Measurements from ENCODE around the gene TRMT1L.

DNA sequence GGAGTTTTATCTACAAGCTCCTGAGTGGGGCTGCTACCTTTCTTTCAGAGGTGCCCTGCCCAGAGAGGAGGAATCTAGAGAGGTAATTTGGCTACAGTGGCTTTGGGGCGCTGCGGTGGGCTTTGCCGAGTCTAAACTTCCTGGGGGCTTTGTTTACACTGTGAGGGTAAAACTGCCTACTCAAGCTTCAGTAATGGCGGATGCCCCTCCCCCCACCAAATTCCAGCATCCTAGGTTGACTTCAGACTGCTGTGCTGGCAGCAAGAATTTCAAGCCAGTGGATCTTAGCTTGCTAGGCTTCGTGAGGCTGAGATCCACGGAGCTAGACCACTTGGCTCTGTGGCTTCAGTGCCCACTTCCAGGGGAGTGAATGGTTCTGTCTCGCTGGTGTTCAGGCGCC, 44.1 kb upstream of the TRMT1L start:
- TF ChIP-seq, protein P1, sequence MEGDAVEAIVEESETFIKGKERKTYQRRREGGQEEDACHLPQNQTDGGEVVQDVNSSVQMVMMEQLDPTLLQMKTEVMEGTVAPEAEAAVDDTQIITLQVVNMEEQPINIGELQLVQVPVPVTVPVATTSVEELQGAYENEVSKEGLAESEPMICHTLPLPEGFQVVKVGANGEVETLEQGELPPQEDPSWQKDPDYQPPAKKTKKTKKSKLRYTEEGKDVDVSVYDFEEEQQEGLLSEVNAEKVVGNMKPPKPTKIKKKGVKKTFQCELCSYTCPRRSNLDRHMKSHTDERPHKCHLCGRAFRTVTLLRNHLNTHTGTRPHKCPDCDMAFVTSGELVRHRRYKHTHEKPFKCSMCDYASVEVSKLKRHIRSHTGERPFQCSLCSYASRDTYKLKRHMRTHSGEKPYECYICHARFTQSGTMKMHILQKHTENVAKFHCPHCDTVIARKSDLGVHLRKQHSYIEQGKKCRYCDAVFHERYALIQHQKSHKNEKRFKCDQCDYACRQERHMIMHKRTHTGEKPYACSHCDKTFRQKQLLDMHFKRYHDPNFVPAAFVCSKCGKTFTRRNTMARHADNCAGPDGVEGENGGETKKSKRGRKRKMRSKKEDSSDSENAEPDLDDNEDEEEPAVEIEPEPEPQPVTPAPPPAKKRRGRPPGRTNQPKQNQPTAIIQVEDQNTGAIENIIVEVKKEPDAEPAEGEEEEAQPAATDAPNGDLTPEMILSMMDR (IDR thresholded peaks at IDR 0.05): no peak
- TF ChIP-seq POLR2A (IDR thresholded peaks at IDR 0.05): no peak
